Parathyroid adenoma (tissue), 2 donors: ENCODE data around the gene PPP3CB.
A peak's percentile ranks its signal among the peaks of the same experiment; 100 is the strongest.

ENCODE experiments used
- H2AFZ ChIP-seq: fragments of 300-600 bp; sonication (generic); one replicate; pipeline ENCODE4 v1.7.0; 2017; ENCODE audit warnings: antibody characterized with exemption, mild to moderate bottlenecking
- H3K27ac ChIP-seq: fragments of 300-600 bp; sonication (generic); one replicate; pipeline ENCODE4 v1.7.0; 2017
- H3K27me3 ChIP-seq: fragments of 300-600 bp; sonication (generic); one replicate; pipeline ENCODE4 v1.7.0; 2017; ENCODE audit warnings: low read length; ENCODE audit not compliant: control insufficient read depth, insufficient read depth
- H3K36me3 ChIP-seq: fragments of 300-600 bp; sonication (generic); one replicate; pipeline ENCODE4 v1.7.0; 2017; ENCODE audit warnings: low read length; ENCODE audit not compliant: control insufficient read depth, insufficient read depth
- H3K4me1 ChIP-seq: fragments of 300-600 bp; sonication (generic); one replicate; pipeline ENCODE4 v1.7.0; 2017; ENCODE audit warnings: control low read depth
- H3K4me2 ChIP-seq: fragments of 300-600 bp; sonication (generic); one replicate; pipeline ENCODE4 v1.7.0; 2017; ENCODE audit warnings: low read length
- H3K4me3 ChIP-seq: fragments of 300-600 bp; sonication (generic); one replicate; pipeline ENCODE4 v1.7.0; 2017; ENCODE audit warnings: low read depth, low read length
- H3K79me2 ChIP-seq: fragments of 300-600 bp; sonication (generic); one replicate; pipeline ENCODE4 v1.7.0; 2017; ENCODE audit warnings: control low read depth
- H3K9ac ChIP-seq: fragments of 300-600 bp; sonication (generic); one replicate; pipeline ENCODE4 v1.7.0; 2017; ENCODE audit warnings: mild to moderate bottlenecking
- H3K9me3 ChIP-seq: fragments of 300-600 bp; sonication (generic); one replicate; pipeline ENCODE4 v1.7.0; 2017; ENCODE audit warnings: low read length; ENCODE audit not compliant: control insufficient read depth
- CTCF ChIP-seq: fragments of 300-600 bp; sonication (generic); IDR thresholded peaks from one replicate; pipeline ENCODE4 v1.7.0; 2017; ENCODE audit warnings: antibody characterized with exemption, mild to moderate bottlenecking
- donor health status: primary hyperparathyroidism.

Gene PPP3CB

GRCh38 chr10:73501651-73502050 is 5.8 kb upstream of the PPP3CB start:
- H3K27ac ChIP-seq = no peak overlapping the region
- no peaks in the 10 kb centered on the region for H3K79me2 ChIP-seq
- no peak overlapping the region for H3K4me3 ChIP-seq
- no peak for TF ChIP-seq CTCF
- H3K9me3 ChIP-seq = no peaks in the 10 kb centered on the region
- H3K27me3 ChIP-seq = no peaks in the 10 kb centered on the region
- no peaks in the 10 kb centered on the region for H3K36me3 ChIP-seq
- no peak overlapping the region for H2AFZ ChIP-seq
- H3K4me1 ChIP-seq = no peaks in the 10 kb centered on the region
- no peak overlapping the region for H3K9ac ChIP-seq
- no peak overlapping the region for H3K4me2 ChIP-seq

- Histone ChIP-seq H3K27ac (no peak overlapping the region), H3K9me3 (no peaks in the 10 kb centered on the region), H2AFZ (no peak overlapping the region), H3K4me1 (no peaks in the 10 kb centered on the region), H3K36me3 (no peaks in the 10 kb centered on the region), H3K4me3 (no peak overlapping the region), H3K27me3 (no peaks in the 10 kb centered on the region), H3K79me2 (peaks cover 16% of the 10 kb centered on the region), H3K9ac (no peak overlapping the region), H3K4me2 (no peak overlapping the region)
- no peak for TF ChIP-seq CTCF
Measured at GRCh38 chr10:73497623-73498022, 1.8 kb upstream of the PPP3CB start.

GRCh38 chr10:73495226-73495883 is 469 bp downstream of the PPP3CB start:
- Histone ChIP-seq H2AFZ (peak overlapping the region; percentile 79), H3K9me3 (no peaks in the 10 kb centered on the region), H3K27me3 (no peaks in the 10 kb centered on the region), H3K4me3 (peak overlapping the region; percentile 84), H3K9ac (peak overlapping the region; percentile 94), H3K36me3 (no peaks in the 10 kb centered on the region), H3K4me1 (no peaks in the 10 kb centered on the region), H3K79me2 (peaks cover 26% of the 10 kb centered on the region), H3K27ac (peak overlapping the region; percentile 87), H3K4me2 (peak overlapping the region; percentile 97)
- TF ChIP-seq CTCF = no peak

- Histone ChIP-seq H3K79me2 (peaks cover 29% of the 10 kb centered on the region), H3K4me2 (peak overlapping the region; percentile 97), H3K27ac (peak overlapping the region; percentile 87), H3K4me1 (no peaks in the 10 kb centered on the region), H3K9ac (peak overlapping the region; percentile 94), H3K9me3 (no peaks in the 10 kb centered on the region), H2AFZ (peak overlapping the region; percentile 79), H3K4me3 (peak overlapping the region; percentile 84), H3K27me3 (no peaks in the 10 kb centered on the region), H3K36me3 (no peaks in the 10 kb centered on the region)
- no peak for TF ChIP-seq CTCF
Measured at GRCh38 chr10:73494877-73495225, 973 bp downstream of the PPP3CB start.

GRCh38 chr10:73494213-73494612 is 1.6 kb downstream of the PPP3CB start:
- Histone ChIP-seq H3K79me2 (peaks cover 29% of the 10 kb centered on the region), H3K9me3 (no peaks in the 10 kb centered on the region), H3K4me1 (no peaks in the 10 kb centered on the region), H2AFZ (no peak overlapping the region), H3K4me3 (no peak overlapping the region), H3K27me3 (no peaks in the 10 kb centered on the region), H3K9ac (no peak overlapping the region), H3K4me2 (peak overlapping the region; percentile 17), H3K36me3 (no peaks in the 10 kb centered on the region), H3K27ac (no peak overlapping the region)
- TF ChIP-seq CTCF = no peak
